Kidney (tissue), 14 donors: ENCODE measurements around the gene IGF1R. TPM values are rescaled to one million over a fixed set of nuclear protein-coding genes. Genes with fewer than 3 reads are reported as not detected.

Experiments
- DNase-seq, 5 donors: peaks; one replicate each; pipeline ENCODE4 v3.0.0-alpha.2; 2013 to 2020
- FAIRE-seq: peaks from 2 replicates; lab custom pipeline; 2012; peaks lifted over from hg19 to GRCh38; lab: Jason Lieb, UNC
- H3K27ac ChIP-seq, 2 donors: one replicate each; pipeline ENCODE4 v1.7.0; 2013; ENCODE audit warnings: low read depth in 2 of 2, low read length in 2 of 2, inconsistent platforms in 1 of 2
- H3K27me3 ChIP-seq: one replicate; pipeline ENCODE4 v1.7.1; 2013; ENCODE audit warnings: low read length, inconsistent platforms; ENCODE audit not compliant: control insufficient read depth, insufficient read depth
- H3K36me3 ChIP-seq, 3 donors: one replicate each; pipeline versions ENCODE4 v1.7.0 to v1.7.1; 2013; ENCODE audit warnings: low read length in 3 of 3, control low read depth in 1 of 3, inconsistent platforms in 1 of 3; ENCODE audit not compliant: insufficient read depth in 3 of 3, control insufficient read depth in 2 of 3
- H3K4me1 ChIP-seq, 3 donors: one replicate each; pipeline versions ENCODE4 v1.7.0 to v1.7.1; 2013; ENCODE audit warnings: low read length in 3 of 3, inconsistent platforms in 1 of 3, low read depth in 1 of 3; ENCODE audit not compliant: control insufficient read depth in 2 of 3, insufficient read depth in 2 of 3
- H3K4me3 ChIP-seq, 3 donors: one replicate each; pipeline versions ENCODE4 v1.7.0 to v1.8.1; 2013; ENCODE audit warnings: low read length in 3 of 3, control low read depth in 1 of 3, inconsistent platforms in 1 of 3
- H3K9ac ChIP-seq, 3 donors: one replicate each; pipeline versions ENCODE4 v1.7.0 to v1.7.1; 2013; ENCODE audit warnings: low read length in 3 of 3, control low read depth in 1 of 3, inconsistent platforms in 1 of 3
- H3K9me3 ChIP-seq, 3 donors: one replicate each; pipeline versions ENCODE4 v1.7.0 to v1.7.1; 2013; ENCODE audit warnings: low read length in 3 of 3, control low read depth in 1 of 3, inconsistent platforms in 1 of 3; ENCODE audit not compliant: control insufficient read depth in 2 of 3, insufficient read depth in 1 of 3
- intact Hi-C: fragments of 100-400 bp; cut with DNase I; formaldehyde crosslinking; loops from one replicate; pipeline ENCODE4 v1.11.1; 2022
- polyA plus RNA-seq: library from polyadenylated mRNA; stranded (reverse); fragments of 350-450 nt; fragmentation: Illumina TruSeq; extraction: RNeasy Lipid Tissue Mini Kit (QIAGEN cat#74804); gene quantifications from one replicate; pipeline ENCODE4 v1.2.3, GENCODE V29; 2014; ENCODE audit warnings: low read depth, low replicate concordance; ENCODE audit not compliant: insufficient read depth
- total RNA-seq: library from RNA; stranded (reverse); fragmentation: NEBNext Ultra II Directional; extraction: Animal tissue kit (Norgen Biotek cat#: 25700); gene quantifications from one replicate; pipeline ENCODE4 v1.2.1, GENCODE V29; 2021
- TF ChIP-seq, protein P1 (sequence below): IDR thresholded peaks from 3 replicates; pipeline ENCODE4 v1.5.1; 2012; ENCODE audit warnings: mild to moderate bottlenecking, moderate library complexity, borderline replicate concordance; ENCODE audit not compliant: insufficient read depth; ENCODE audit errors: extremely low read depth
- donor health status: control.
- donor health status: control.
- donor health status: control.
- donor health status: control.
- donor health status: control.
- donor health status: DM: yes; HTN: yes; CAD: no.
- donor health status: Normal renal cell carcinoma (clear cell type).

IGF1R gene
- total and polyA plus RNA-seq, 2 donors from 2014 or later: 6.5 to 73.2 TPM

DNA sequence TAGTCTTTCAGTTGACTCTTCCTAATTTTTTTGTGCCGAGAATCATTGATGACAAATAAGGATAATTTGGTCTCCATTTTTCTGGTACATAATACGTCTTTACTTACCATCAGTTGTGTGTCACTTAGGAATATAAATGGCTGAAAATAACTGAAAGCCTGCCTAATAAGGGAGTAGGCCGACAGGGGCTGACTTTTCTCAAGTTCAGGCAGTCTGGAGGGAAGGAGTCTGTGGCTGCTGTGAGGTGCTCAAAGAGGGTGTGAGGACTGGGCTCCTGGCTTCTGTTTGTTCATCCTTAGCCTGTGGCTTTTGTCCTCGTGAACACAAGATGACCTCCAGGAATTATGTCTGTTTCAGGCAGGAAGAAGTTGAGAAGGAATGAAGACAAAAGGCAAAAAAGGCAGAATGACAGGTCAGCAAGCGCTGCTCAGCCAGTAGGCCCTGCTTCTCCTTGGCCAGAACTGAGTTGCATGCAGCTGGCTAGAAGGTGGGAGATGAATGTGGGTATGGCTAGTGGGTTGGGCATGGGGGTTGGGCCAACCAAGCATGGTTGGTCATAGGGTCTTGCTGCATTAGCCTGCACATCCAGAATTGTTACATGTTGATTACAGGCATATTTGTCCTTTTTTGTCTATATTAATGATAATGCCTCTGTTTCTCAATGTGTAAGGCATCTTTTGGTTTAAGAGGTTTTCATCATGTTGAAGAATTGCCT, 29.2 kb downstream of the IGF1R start:
- Histone ChIP-seq H3K27ac (no peak overlapping the region), H3K27me3 (no peaks in the 10 kb centered on the region), H3K9ac (no peak overlapping the region), H3K4me1 (peaks cover 0 to 13% (median 10%) of the 10 kb centered on the region in 3 donors), H3K36me3 (no peaks in the 10 kb centered on the region), H3K9me3 (no peaks in the 10 kb centered on the region), H3K4me3 (no peak overlapping the region)
- FAIRE-seq (no peak), DNase-seq (no peak)
- TF ChIP-seq, protein P1, sequence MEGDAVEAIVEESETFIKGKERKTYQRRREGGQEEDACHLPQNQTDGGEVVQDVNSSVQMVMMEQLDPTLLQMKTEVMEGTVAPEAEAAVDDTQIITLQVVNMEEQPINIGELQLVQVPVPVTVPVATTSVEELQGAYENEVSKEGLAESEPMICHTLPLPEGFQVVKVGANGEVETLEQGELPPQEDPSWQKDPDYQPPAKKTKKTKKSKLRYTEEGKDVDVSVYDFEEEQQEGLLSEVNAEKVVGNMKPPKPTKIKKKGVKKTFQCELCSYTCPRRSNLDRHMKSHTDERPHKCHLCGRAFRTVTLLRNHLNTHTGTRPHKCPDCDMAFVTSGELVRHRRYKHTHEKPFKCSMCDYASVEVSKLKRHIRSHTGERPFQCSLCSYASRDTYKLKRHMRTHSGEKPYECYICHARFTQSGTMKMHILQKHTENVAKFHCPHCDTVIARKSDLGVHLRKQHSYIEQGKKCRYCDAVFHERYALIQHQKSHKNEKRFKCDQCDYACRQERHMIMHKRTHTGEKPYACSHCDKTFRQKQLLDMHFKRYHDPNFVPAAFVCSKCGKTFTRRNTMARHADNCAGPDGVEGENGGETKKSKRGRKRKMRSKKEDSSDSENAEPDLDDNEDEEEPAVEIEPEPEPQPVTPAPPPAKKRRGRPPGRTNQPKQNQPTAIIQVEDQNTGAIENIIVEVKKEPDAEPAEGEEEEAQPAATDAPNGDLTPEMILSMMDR: no peak
- intact Hi-C loops: no loop called here

DNA sequence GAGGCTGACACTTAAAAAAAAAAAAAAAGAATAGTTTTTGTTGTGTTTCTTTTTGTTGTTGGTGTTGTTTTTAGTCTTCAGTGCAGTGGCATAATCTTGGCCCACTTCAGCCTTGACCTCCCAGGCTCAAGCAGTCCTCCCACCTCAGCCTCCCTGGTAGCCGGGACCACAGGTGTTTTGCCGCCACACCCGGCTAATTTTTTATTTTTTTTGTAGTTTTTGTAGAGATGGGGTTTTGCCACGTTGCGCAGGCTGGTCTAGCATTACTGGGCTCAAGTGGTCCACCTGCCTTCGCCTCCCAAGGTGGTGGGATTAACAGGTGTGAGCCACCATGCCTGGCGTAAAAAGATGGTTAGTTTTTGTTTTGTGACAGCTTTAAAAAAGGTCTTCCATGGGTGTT, 30.1 kb downstream of the IGF1R start:
- H3K9me3 ChIP-seq: no peaks in the 10 kb centered on the region
- DNase-seq (no peak), FAIRE-seq (no peak)
- TF ChIP-seq, protein P1: no peak
- no peaks in the 10 kb centered on the region for H3K27me3 ChIP-seq
- no peak overlapping the region for H3K9ac ChIP-seq
- no peak overlapping the region for H3K27ac ChIP-seq
- H3K4me1 ChIP-seq: peaks cover 0 to 21% (median 13%) of the 10 kb centered on the region in 3 donors
- intact Hi-C loops: no loop called here
- no peak overlapping the region for H3K4me3 ChIP-seq
- H3K36me3 ChIP-seq: no peaks in the 10 kb centered on the region

DNA sequence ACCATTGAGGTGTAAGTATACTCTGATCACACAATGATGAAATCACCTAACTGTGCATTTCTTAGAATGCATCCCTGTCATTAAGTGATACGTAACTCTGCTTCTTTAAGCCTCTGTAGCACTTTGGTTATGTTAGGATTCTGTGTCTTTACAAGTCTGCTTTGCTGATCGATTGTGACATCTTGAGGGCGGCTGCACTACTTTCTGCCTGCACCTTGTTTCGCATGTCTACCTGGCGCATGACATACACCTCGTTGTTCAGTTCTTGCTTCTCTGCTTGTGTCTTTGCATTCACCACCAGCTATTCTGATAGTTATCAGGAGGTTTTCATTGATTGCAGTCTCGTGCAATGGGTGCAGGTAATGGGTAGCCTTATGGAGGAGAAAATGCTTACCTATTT, 32.7 kb downstream of the IGF1R start:
- intact Hi-C loops: no loop called here
- Histone ChIP-seq H3K27me3 (no peaks in the 10 kb centered on the region), H3K4me1 (peaks cover 0 to 27% (median 25%) of the 10 kb centered on the region in 3 donors), H3K4me3 (no peak overlapping the region), H3K27ac (no peak overlapping the region), H3K9me3 (no peaks in the 10 kb centered on the region), H3K9ac (no peak overlapping the region), H3K36me3 (no peaks in the 10 kb centered on the region)
- DNase-seq (no peak), FAIRE-seq (no peak)
- TF ChIP-seq, protein P1: no peak
